Head of caudate nucleus (tissue), 42 donors: ENCODE measurements around the gene BTBD10.
A peak's percentile ranks its signal among the peaks of the same experiment; 100 is the strongest.
"Not testable (repeated sequence)": the region's sequence is repeated elsewhere in the genome, so short reads cannot be mapped to it uniquely, and the experiment has no call there.

Source experiments
- DNase-seq, 42 donors: peaks; one replicate each; pipeline versions ENCODE4 v3.0.0 to v3.0.0-alpha.2; 2020 to 2021; ENCODE audit warnings: mixed read lengths in 7 of 42
- intact Hi-C: fragments of 100-400 bp; cut with DNase I; formaldehyde crosslinking; loops from one replicate; pipeline ENCODE4 v1.15.0; 2022

The BTBD10 gene

DNA sequence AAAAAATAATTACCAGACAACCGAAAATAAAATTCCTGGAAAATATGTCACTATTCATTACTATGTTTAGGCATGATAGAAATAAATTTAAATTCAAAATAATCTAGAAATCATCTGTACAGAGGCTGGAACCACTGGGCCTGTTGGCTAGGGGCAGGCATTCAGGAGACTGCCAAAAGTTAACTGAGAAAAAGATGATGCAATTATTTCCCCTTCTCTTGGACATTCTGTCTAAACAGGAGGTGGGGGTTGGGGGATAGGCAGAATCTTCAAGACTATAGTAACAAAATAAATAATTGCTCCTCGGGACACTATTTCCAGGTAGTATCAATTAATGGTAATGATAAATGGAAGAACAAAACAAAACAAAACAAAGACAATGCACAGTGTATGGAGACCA is 14.1 kb downstream of the BTBD10 start:
- intact Hi-C loops = no loop called here
- no peak for DNase-seq

DNA sequence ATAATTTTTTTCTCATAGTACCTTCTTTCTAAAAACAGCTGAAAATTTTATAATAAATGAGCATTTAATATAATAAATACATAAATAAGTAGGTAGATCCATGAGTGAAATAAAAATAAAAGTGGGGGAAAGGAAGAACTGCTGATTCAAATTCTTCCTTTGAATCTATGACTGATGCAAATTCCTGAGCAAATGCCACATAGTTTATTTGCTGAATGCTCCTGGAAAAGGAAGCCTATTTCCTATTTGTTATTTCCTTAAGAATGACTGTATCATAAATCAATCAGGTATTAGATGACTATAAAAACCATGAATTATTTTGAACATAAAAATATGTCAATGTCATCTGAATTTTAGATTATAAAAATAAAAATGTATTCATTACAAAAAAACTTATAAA is 16.6 kb downstream of the BTBD10 start:
- intact Hi-C loops = no loop called here
- DNase-seq = no peak

- intact Hi-C loops = no loop called here
- no peak for DNase-seq
Observed at GRCh38 chr11:13445588-13445987, 17.4 kb downstream of the BTBD10 start.

- DNase-seq = peak; percentile 25 to 90 (median 63)
Observed at GRCh38 chr11:13440100-13440855, 22.7 kb downstream of the BTBD10 start.

GRCh38 chr11:13438291-13438690 is 24.7 kb downstream of the BTBD10 start:
- intact Hi-C loops = no loop called here
- no peak for DNase-seq

More at GRCh38 chr11:13440100-13440855, 22.7 kb downstream of the BTBD10 start:
- intact Hi-C loops = no loop called here

GRCh38 chr11:13436836-13437235 is 26.2 kb downstream of the BTBD10 start:
- intact Hi-C loops = not testable (repeated sequence)
- DNase-seq = peak in 8 of 42 donors; percentile 15 to 35 (median 22)

DNA sequence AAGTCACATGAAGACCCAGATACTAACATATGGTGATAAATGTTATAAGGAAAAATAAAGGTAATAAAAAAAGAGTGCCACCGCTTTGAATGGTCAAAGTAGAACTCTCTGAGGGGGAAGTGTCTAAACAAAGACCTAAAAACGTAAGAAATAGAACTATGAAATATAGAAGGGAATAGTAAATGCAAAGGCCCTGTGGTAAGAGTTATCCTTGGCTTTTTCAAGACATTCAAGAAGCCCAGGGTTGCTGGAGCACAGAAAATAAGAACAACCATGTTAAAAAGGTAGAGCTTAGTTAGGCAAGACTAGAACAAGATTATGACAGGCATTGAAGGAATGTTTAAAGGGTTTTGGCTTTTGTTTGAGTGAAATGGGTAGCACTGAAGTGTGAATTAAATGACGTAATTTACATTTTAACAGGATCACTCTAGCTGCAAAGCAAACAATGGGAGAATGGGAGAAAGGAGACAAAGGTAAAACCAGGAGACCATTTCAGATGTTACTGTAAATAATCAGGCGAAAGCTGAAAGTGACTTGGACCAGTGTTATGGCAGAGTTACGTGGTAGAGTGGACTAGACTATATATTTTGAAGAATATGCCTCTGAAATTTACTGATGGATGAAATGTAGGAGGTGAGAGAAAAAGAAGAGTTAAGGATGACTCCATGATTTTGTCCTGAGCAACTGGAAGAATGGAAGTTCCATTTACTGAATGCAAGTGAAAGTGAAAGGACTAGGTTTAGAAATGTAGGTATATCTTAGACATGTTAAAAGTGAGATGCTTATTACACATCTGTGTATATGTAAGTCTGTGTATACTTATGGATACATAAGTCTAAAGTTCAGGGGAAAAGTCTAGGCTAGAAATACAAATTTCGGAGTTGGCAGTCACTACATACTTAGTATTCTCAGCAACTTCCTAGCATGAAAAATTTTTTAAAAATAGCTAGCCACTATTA is 28.5 kb downstream of the BTBD10 start:
- intact Hi-C loops = no loop called here
- no peak for DNase-seq

DNA sequence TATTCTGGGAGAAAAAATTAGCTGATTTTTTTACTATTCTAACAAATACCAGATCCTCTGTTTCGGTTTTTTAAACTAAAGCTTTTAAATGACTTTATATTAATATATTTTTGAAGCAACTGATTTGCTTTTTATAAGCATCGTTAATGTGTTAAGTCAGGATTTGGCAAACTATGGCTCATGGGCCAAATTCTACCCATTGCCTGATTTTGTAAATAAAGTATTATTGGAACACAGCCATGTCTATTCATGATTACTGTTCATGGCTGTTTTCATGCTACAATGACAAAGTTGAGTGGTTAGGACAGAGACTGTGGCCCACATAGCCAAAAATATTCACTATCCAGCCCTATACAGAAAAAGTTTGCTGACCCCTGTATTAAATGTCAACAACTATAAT is 29.6 kb downstream of the BTBD10 start:
- no peak for DNase-seq
- intact Hi-C loops = no loop called here

- DNase-seq = no peak
- intact Hi-C loops = no loop called here
Observed at GRCh38 chr11:13429836-13430235, 33.2 kb downstream of the BTBD10 start.

DNA sequence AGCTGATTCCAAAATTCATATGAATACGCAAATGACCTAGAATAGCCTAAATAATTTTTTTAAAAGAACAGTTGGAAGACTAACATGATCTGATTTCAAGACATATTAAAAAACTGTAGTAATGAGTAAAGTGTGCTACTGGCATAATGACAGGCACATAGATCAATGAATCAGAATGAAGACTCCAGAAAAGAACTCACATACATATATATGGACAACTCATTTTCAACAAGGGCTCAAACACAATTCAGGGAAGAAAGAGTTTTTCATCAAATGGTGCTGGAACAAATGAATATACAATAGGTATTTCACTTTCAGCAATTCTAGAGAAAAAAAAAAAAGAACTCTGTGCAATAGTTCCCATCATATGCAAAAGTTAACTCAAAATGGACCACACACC is 33.7 kb downstream of the BTBD10 start:
- intact Hi-C loops = no loop called here
- no peak for DNase-seq

DNA sequence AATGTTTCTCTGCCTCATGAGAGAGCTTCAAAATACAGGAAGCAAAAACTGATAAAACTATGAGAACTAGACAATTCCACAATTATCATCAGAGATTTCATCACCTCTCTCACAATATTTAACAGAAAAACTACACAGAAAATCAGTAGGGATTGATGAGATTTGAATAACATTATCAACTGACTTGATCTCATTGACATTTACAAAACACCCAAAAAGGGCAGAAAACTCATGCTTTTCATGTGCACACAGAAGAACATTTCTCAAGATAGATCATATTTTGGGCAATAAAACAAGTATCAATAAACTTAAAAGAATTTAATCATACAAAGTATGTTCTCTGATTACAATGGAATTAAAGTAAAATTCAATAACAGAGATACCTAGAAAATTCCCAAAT is 35.6 kb downstream of the BTBD10 start:
- intact Hi-C loops = no loop called here
- no peak for DNase-seq

- intact Hi-C loops = no loop called here
Observed at GRCh38 chr11:13423372-13423771, 39.6 kb downstream of the BTBD10 start.

DNA sequence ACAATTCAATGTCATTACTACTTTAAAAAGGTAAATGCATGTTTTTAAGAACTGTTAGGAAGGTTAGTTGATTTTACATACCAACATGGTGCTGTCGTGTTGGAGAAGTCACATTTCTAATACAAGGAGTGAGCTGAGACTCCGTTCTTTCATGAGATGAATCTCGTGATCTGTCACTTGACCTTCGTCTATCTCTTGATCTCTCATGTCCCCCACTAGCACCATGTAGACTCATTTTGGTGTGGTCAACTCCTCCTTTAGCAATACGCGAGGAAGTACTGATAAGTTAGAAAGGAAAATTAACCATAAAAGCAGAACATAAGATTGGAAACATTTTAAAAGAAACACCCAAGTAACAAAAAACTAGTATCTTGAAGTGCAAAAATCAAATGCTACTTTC is 41.5 kb downstream of the BTBD10 start:
- DNase-seq = no peak
- intact Hi-C loops = no loop called here

More at GRCh38 chr11:13423372-13423771, 39.6 kb downstream of the BTBD10 start:
- DNase-seq = no peak

DNA sequence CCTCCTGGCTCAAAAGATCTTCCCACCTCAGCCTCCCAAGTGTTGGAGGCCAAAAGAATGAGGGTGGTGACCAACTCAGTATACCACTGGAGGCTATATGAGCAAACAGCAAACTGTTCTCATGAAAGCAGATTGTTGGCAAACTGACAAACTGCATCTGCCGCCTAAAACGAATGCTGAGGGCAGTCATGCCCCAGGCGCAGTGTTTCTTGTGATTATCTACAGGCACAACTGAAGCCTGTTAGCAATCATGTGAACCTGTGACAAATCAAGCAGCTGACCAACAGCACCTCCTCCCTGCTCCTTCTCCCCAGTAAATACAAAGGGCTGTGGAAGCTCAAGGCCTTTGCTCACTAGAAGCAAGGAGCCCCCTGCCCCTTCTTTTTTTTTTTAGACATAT is 47.8 kb downstream of the BTBD10 start:
- intact Hi-C loops = no loop called here
- DNase-seq = no peak

DNA sequence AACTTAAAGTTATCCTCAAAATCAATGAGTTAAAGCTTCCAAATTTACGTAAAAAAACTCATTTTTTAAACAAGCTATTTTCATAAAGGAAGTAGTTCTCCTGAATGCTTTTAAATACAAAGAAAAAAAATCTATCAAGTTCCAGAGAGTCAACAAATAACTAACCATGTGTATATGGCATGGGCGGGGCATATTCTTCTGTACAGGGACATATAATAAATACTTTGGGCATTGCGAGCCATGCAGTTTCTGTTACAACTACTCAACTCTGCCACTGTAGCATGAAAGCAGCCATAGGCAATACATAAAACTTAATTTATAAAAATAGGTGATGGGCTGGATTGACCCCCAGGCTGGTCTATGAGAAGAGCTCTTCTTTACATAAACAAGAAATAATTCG is 57.8 kb downstream of the BTBD10 start:
- DNase-seq = no peak
- intact Hi-C loops = no loop called here

- intact Hi-C loops, DNase-seq: not testable (repeated sequence)
Observed at GRCh38 chr11:13398335-13398734, 64.7 kb downstream of the BTBD10 start.

- intact Hi-C loops = no loop called here
- no peak for DNase-seq
Observed at GRCh38 chr11:13391217-13391616, 71.8 kb downstream of the BTBD10 start.

GRCh38 chr11:13388741-13389140 is 74.3 kb downstream of the BTBD10 start:
- intact Hi-C loops = no loop called here
- no peak for DNase-seq

DNA sequence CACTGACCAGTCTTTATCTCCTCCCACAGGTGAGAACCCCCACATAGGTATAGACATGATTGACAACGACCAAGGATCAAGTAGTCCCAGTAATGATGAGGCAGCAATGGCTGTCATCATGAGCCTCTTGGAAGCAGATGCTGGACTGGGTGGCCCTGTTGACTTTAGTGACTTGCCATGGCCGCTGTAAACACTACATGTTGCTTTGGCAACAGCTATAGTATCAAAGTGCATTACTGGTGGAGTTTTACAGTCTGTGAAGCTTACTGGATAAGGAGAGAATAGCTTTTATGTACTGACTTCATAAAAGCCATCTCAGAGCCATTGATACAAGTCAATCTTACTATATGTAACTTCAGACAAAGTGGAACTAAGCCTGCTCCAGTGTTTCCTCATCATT is 76.5 kb downstream of the BTBD10 start:
- no peak for DNase-seq
- intact Hi-C loops = no loop called here

DNA sequence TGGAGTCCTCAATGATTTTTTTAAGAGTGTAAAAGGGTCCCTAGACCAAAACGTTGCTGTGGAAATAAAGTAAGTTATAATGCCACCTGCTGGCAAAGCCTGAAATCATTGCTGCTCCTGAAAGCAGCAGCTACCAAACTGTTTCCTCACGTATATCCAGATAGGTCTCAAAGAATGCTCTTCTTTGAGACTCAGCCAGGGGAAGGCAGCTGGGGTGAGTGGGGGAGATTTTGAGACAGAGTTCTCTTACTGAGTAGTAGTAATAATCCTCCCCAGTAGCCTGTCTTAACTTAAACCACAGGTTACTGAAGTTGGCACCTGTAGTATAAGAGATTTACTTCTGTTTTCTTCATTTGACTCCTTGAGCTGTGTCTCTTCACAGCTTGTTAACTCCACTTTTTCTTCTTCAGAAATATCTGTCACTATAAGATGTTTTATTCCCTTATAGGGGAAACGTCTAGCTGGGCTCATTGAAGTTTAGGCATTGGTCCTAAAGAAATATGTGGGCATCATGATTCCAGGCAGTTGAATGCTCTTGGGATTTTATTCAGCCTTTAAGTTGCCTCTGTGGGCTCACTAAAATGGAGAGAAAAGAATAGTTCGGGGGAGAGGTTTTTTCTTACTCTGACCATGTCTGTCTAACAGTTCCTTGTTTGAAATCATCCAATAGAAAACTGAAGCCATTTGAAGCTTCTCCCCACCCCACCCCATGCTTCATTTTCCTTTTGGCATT is 77.9 kb downstream of the BTBD10 start:
- intact Hi-C loops = no loop called here
- DNase-seq = peak in 23 of 42 donors; percentile 33 to 72 (median 50)
